KMS-11 (cell line): Measurements from ENCODE around the gene TRIM62.

Experiments
- H2AFZ ChIP-seq: fragments of 200-600 bp; sonication (generic); 2 replicates; pipeline ENCODE4 v1.6.1; 2016; ENCODE audit warnings: antibody characterized with exemption, mixed run types, low read depth
- H3K27ac ChIP-seq: fragments of 200-600 bp; sonication (generic); 2 replicates; pipeline ENCODE4 v1.6.1; 2016; ENCODE audit warnings: mild to moderate bottlenecking, mixed run types
- H3K27me3 ChIP-seq: fragments of 200-600 bp; sonication (generic); 2 replicates; pipeline ENCODE4 v1.6.1; 2017; ENCODE audit warnings: mild to moderate bottlenecking, low read depth, mixed run types, moderate library complexity; ENCODE audit not compliant: insufficient read depth
- H3K36me3 ChIP-seq: fragments of 200-600 bp; sonication (generic); 2 replicates; pipeline ENCODE4 v1.6.1; 2017; ENCODE audit warnings: mild to moderate bottlenecking, mixed run types; ENCODE audit not compliant: insufficient read depth
- H3K4me1 ChIP-seq: fragments of 200-600 bp; sonication (generic); 2 replicates; pipeline ENCODE4 v1.6.1; 2016; ENCODE audit warnings: mild to moderate bottlenecking, low read depth, mixed run types; ENCODE audit not compliant: poor library complexity, severe bottlenecking
- H3K4me2 ChIP-seq: fragments of 200-600 bp; sonication (generic); 2 replicates; pipeline ENCODE4 v1.7.0; 2016; ENCODE audit warnings: mild to moderate bottlenecking, mixed run types
- H3K4me3 ChIP-seq: fragments of 200-600 bp; sonication (generic); IDR thresholded peaks from 2 replicates; pipeline ENCODE4 v1.6.1; 2017; ENCODE audit warnings: low read depth, low read length, mixed read lengths; ENCODE audit not compliant: insufficient read depth
- H3K79me2 ChIP-seq: fragments of 200-600 bp; sonication (generic); 2 replicates; pipeline ENCODE4 v1.6.1; 2016; ENCODE audit warnings: low read depth, mixed run types; ENCODE audit not compliant: insufficient read depth
- H3K9ac ChIP-seq: fragments of 200-600 bp; sonication (generic); 2 replicates; pipeline ENCODE4 v1.6.1; 2016; ENCODE audit warnings: mild to moderate bottlenecking, mixed run types
- H4K20me1 ChIP-seq: fragments of 200-600 bp; sonication (generic); 2 replicates; pipeline ENCODE4 v1.6.1; 2016; ENCODE audit warnings: mild to moderate bottlenecking, mixed run types; ENCODE audit not compliant: insufficient read depth
- CTCF ChIP-seq: fragments of 200-600 bp; sonication (generic); conservative IDR thresholded peaks from 2 replicates; pipeline ENCODE4 v1.6.1; 2017; ENCODE audit warnings: low read depth, mild to moderate bottlenecking, antibody characterized with exemption, low read length, moderate library complexity, mixed read lengths

The TRIM62 gene

GRCh38 chr1:33180911-33181890 lies 642 bp downstream of the TRIM62 start:
- TF ChIP-seq CTCF: no peak
- H3K27ac ChIP-seq: no peak overlapping the region
- H2AFZ ChIP-seq: peak overlapping the region; percentile 88
- peak overlapping the region; percentile 93 for H3K4me2 ChIP-seq
- no peak overlapping the region for H3K4me3 ChIP-seq
- no peaks in the 10 kb centered on the region for H3K27me3 ChIP-seq
- no peaks in the 10 kb centered on the region for H3K79me2 ChIP-seq
- H3K4me1 ChIP-seq: peaks cover 10% of the 10 kb centered on the region
- peak overlapping the region; percentile 18; the same call in 1 of the 2 replicates for H3K9ac ChIP-seq
- H4K20me1 ChIP-seq: no peaks in the 10 kb centered on the region
- no peaks in the 10 kb centered on the region for H3K36me3 ChIP-seq

GRCh38 chr1:33180226-33180910 lies 1.5 kb downstream of the TRIM62 start:
- Histone ChIP-seq H3K9ac (no peak overlapping the region; the same call in 1 of the 2 replicates), H3K4me1 (peaks cover 10% of the 10 kb centered on the region), H3K79me2 (no peaks in the 10 kb centered on the region), H2AFZ (peak overlapping the region; percentile 34; the same call in 1 of the 2 replicates), H3K4me2 (peak overlapping the region; percentile 88), H3K27ac (no peak overlapping the region), H3K27me3 (no peaks in the 10 kb centered on the region), H3K36me3 (no peaks in the 10 kb centered on the region), H3K4me3 (no peak overlapping the region), H4K20me1 (no peaks in the 10 kb centered on the region)
- TF ChIP-seq CTCF: no peak

GRCh38 chr1:33178836-33179439 lies 2.9 kb downstream of the TRIM62 start:
- no peak for TF ChIP-seq CTCF
- H3K4me3 ChIP-seq: no peak overlapping the region
- H3K27me3 ChIP-seq: no peaks in the 10 kb centered on the region
- no peaks in the 10 kb centered on the region for H4K20me1 ChIP-seq
- H3K36me3 ChIP-seq: no peaks in the 10 kb centered on the region
- H3K79me2 ChIP-seq: no peaks in the 10 kb centered on the region
- peaks cover 10% of the 10 kb centered on the region for H3K4me1 ChIP-seq
- H2AFZ ChIP-seq: no peak overlapping the region
- no peak overlapping the region for H3K4me2 ChIP-seq
- H3K27ac ChIP-seq: no peak overlapping the region
- no peak overlapping the region for H3K9ac ChIP-seq

GRCh38 chr1:33177996-33178540 lies 3.8 kb downstream of the TRIM62 start:
- Histone ChIP-seq H3K4me1 (peaks cover 10% of the 10 kb centered on the region), H3K79me2 (no peaks in the 10 kb centered on the region), H3K9ac (no peak overlapping the region), H3K4me2 (no peak overlapping the region), H4K20me1 (no peaks in the 10 kb centered on the region), H2AFZ (no peak overlapping the region), H3K4me3 (no peak overlapping the region), H3K27ac (no peak overlapping the region), H3K27me3 (no peaks in the 10 kb centered on the region), H3K36me3 (no peaks in the 10 kb centered on the region)
- no peak for TF ChIP-seq CTCF
